ENCODE results near the gene OSBPL3. TPM values are rescaled to one million over a fixed set of nuclear protein-coding genes. Genes with fewer than 3 reads are reported as not detected.
"Not testable (repeated sequence)": the region's sequence is repeated elsewhere in the genome, so short reads cannot be mapped to it uniquely, and the experiment has no call there.

The OSBPL3 gene
- polyA plus RNA-seq, 1 donor from 2014 or later: 0.26 TPM

GRCh38 chr7:24795407-24795767 is 184.6 kb downstream of the OSBPL3 start:
- Histone ChIP-seq H3F3A (ENCODE audit: insufficient read depth, low read length, poor library complexity, severe bottlenecking) (no peaks in the 10 kb centered on the region), H3K4me3 (ENCODE audit: low read length) (no peak overlapping the region), H3K9ac (ENCODE audit: low read length) (no peak overlapping the region), H3K27me3 (ENCODE audit: insufficient read depth, low read depth, low read length) (no peaks in the 10 kb centered on the region), H2AFZ (ENCODE audit: low read depth, low read length) (no peak overlapping the region), H3K36me3 (ENCODE audit: insufficient read depth, low read length) (no peaks in the 10 kb centered on the region), H4K20me1 (ENCODE audit: insufficient read depth) (no peaks in the 10 kb centered on the region), H3K4me2 (ENCODE audit: low read length) (no peak overlapping the region), H3K9me2 (ENCODE audit: insufficient read depth, low read length) (no peaks in the 10 kb centered on the region), H3K9me3 (ENCODE audit: low read length) (no peaks in the 10 kb centered on the region), H3K79me2 (replicated peaks; ENCODE audit: insufficient read depth, low read length) (no peaks in the 10 kb centered on the region), H3K27ac (ENCODE audit: low read length) (no peak overlapping the region)
- TF ChIP-seq SMC3 (conservative IDR thresholded peaks at IDR 0.05; ENCODE audit: poor library complexity): no peak
- no peak for TF ChIP-seq EZH2 (IDR thresholded peaks at IDR 0.05; ENCODE audit: borderline replicate concordance, insufficient read depth, low read length, poor library complexity, severe bottlenecking)
- TF ChIP-seq REST (IDR thresholded peaks at IDR 0.05; ENCODE audit: borderline replicate concordance): no peak
- no peak for TF ChIP-seq TAF1 (IDR thresholded peaks at IDR 0.05; ENCODE audit: low read depth)

- H3K9ac ChIP-seq (ENCODE audit: low read length); H3K4me2 ChIP-seq (ENCODE audit: low read length); H4K20me1 ChIP-seq (ENCODE audit: insufficient read depth); H3F3A ChIP-seq (ENCODE audit: insufficient read depth, low read length, poor library complexity, severe bottlenecking); H3K27me3 ChIP-seq (ENCODE audit: insufficient read depth, low read depth, low read length); H2AFZ ChIP-seq (ENCODE audit: low read depth, low read length); H3K79me2 ChIP-seq (replicated peaks; ENCODE audit: insufficient read depth, low read length); H3K9me3 ChIP-seq (ENCODE audit: low read length); H3K36me3 ChIP-seq (ENCODE audit: insufficient read depth, low read length); H3K4me3 ChIP-seq (ENCODE audit: low read length); H3K9me2 ChIP-seq (ENCODE audit: insufficient read depth, low read length); H3K27ac ChIP-seq (ENCODE audit: low read length): not testable (repeated sequence)
Measured at GRCh38 chr7:24794751-24795406, 185.1 kb downstream of the OSBPL3 start.

GRCh38 chr7:24793982-24794648 is 185.9 kb downstream of the OSBPL3 start:
- no peak overlapping the region for H3K9ac ChIP-seq (ENCODE audit: low read length)
- H3K27ac ChIP-seq (ENCODE audit: low read length): no peak overlapping the region
- H3K27me3 ChIP-seq (ENCODE audit: insufficient read depth, low read depth, low read length): no peaks in the 10 kb centered on the region
- H3F3A ChIP-seq (ENCODE audit: insufficient read depth, low read length, poor library complexity, severe bottlenecking): no peaks in the 10 kb centered on the region
- no peak overlapping the region for H2AFZ ChIP-seq (ENCODE audit: low read depth, low read length)
- no peaks in the 10 kb centered on the region for H3K9me2 ChIP-seq (ENCODE audit: insufficient read depth, low read length)
- no peaks in the 10 kb centered on the region for H3K79me2 ChIP-seq (replicated peaks; ENCODE audit: insufficient read depth, low read length)
- H4K20me1 ChIP-seq (ENCODE audit: insufficient read depth): no peaks in the 10 kb centered on the region
- H3K4me2 ChIP-seq (ENCODE audit: low read length): no peak overlapping the region
- H3K9me3 ChIP-seq (ENCODE audit: low read length): no peaks in the 10 kb centered on the region
- no peaks in the 10 kb centered on the region for H3K36me3 ChIP-seq (ENCODE audit: insufficient read depth, low read length)
- TF ChIP-seq SMC3 (conservative IDR thresholded peaks at IDR 0.05; ENCODE audit: poor library complexity) (no peak), POLR2AphosphoS5 (IDR thresholded peaks at IDR 0.05) (no peak), TAF1 (IDR thresholded peaks at IDR 0.05; ENCODE audit: low read depth) (no peak), MXI1 (conservative IDR thresholded peaks at IDR 0.05; ENCODE audit: poor library complexity, severe bottlenecking) (no peak), EP300 (conservative IDR thresholded peaks at IDR 0.05; ENCODE audit: poor library complexity, severe bottlenecking) (no peak), REST (IDR thresholded peaks at IDR 0.05; ENCODE audit: borderline replicate concordance) (no peak), RAD21 (conservative IDR thresholded peaks at IDR 0.05) (no peak)
- H3K4me3 ChIP-seq (ENCODE audit: low read length): no peak overlapping the region

Data from neural cell (in vitro differentiated cells).